HEK293 (cell line): ENCODE data around the gene ZNF865.

Source experiments
- GLIS1 ChIP-seq: fragments of 450-650 bp; formaldehyde crosslinking; IDR thresholded peaks from 2 replicates; pipeline ENCODE4 v1.5.1; 2016; ENCODE audit warnings: missing biosample characterization, missing genetic modification characterization
- HIC1 ChIP-seq: fragments of 450-650 bp; formaldehyde crosslinking; IDR thresholded peaks from 2 replicates; pipeline ENCODE4 v1.5.1; 2016; ENCODE audit warnings: missing biosample characterization, missing genetic modification characterization
- KLF10 ChIP-seq: fragments of 450-650 bp; IDR thresholded peaks from 2 replicates; pipeline ENCODE4 v1.5.1; 2018; ENCODE audit warnings: missing biosample characterization, mild to moderate bottlenecking, missing genetic modification characterization
- TSHZ1 ChIP-seq: fragments of 450-650 bp; formaldehyde crosslinking; IDR thresholded peaks from 2 replicates; pipeline ENCODE4 v1.5.1; 2016; ENCODE audit warnings: missing biosample characterization, missing genetic modification characterization, borderline replicate concordance
- ZNF335 ChIP-seq: fragments of 450-650 bp; formaldehyde crosslinking; conservative IDR thresholded peaks from 2 replicates; pipeline ENCODE4 v1.5.1; 2016; ENCODE audit warnings: missing biosample characterization, missing genetic modification characterization
- ZNF350 ChIP-seq: fragments of 450-650 bp; formaldehyde crosslinking; IDR thresholded peaks from 2 replicates; pipeline ENCODE4 v1.5.0; 2017; ENCODE audit warnings: missing biosample characterization, mild to moderate bottlenecking, missing genetic modification characterization
- ZNF354C ChIP-seq: fragments of 450-650 bp; formaldehyde crosslinking; IDR thresholded peaks from 2 replicates; pipeline ENCODE4 v1.5.1; 2016; ENCODE audit warnings: missing biosample characterization, missing genetic modification characterization, low read depth, borderline replicate concordance
- ZNF37A ChIP-seq: fragments of 450-650 bp; IDR thresholded peaks from 2 replicates; pipeline ENCODE4 v1.5.1; 2018; ENCODE audit warnings: missing biosample characterization, missing genetic modification characterization
- ZNF391 ChIP-seq: fragments of 450-650 bp; formaldehyde crosslinking; IDR thresholded peaks from 2 replicates; pipeline ENCODE4 v1.5.1; 2016; ENCODE audit warnings: low read depth, missing biosample characterization, missing genetic modification characterization, borderline replicate concordance
- ZNF433 ChIP-seq: fragments of 450-650 bp; formaldehyde crosslinking; IDR thresholded peaks from 2 replicates; pipeline ENCODE4 v1.5.1; 2016; ENCODE audit warnings: missing biosample characterization, missing genetic modification characterization, low read depth
- ZNF473 ChIP-seq: fragments of 450-650 bp; formaldehyde crosslinking; IDR thresholded peaks from 2 replicates; pipeline ENCODE4 v1.5.1; 2017; ENCODE audit warnings: missing biosample characterization, missing genetic modification characterization
- ZNF518A ChIP-seq: fragments of 450-650 bp; formaldehyde crosslinking; conservative IDR thresholded peaks from 2 replicates; pipeline ENCODE4 v1.5.1; 2016; ENCODE audit warnings: low read depth, missing biosample characterization, missing genetic modification characterization
- ZNF558 ChIP-seq: fragments of 450-650 bp; formaldehyde crosslinking; IDR thresholded peaks from 2 replicates; pipeline ENCODE4 v1.5.1; 2016; ENCODE audit warnings: missing biosample characterization, missing genetic modification characterization
- ZNF654 ChIP-seq: fragments of 450-650 bp; formaldehyde crosslinking; IDR thresholded peaks from 2 replicates; pipeline ENCODE4 v1.5.1; 2016; ENCODE audit warnings: low read depth, missing biosample characterization, missing genetic modification characterization
- ZNF658 ChIP-seq: fragments of 450-650 bp; formaldehyde crosslinking; IDR thresholded peaks from 2 replicates; pipeline ENCODE4; 2016; ENCODE audit warnings: missing biosample characterization, missing genetic modification characterization
- ZNF830 ChIP-seq: fragments of 450-650 bp; IDR thresholded peaks from 2 replicates; pipeline ENCODE4 v1.5.0; 2018; ENCODE audit warnings: missing biosample characterization, missing genetic modification characterization, low read depth, mild to moderate bottlenecking, moderate library complexity
- ZSCAN30 ChIP-seq: fragments of 450-650 bp; IDR thresholded peaks from 2 replicates; pipeline ENCODE4 v1.5.1; 2018; ENCODE audit warnings: missing biosample characterization, mild to moderate bottlenecking, missing genetic modification characterization, moderate library complexity
- TF ChIP-seq, protein P1 (sequence below): IDR thresholded peaks from 2 replicates; pipeline ENCODE4 v1.6.1; 2011; ENCODE audit warnings: mild to moderate bottlenecking, low read depth, low read length, borderline replicate concordance
- TF ChIP-seq, protein P2 (sequence below): sonication (generic); formaldehyde crosslinking; IDR thresholded peaks from 2 replicates; pipeline ENCODE4 v1.8.1; 2022; ENCODE audit warnings: mild to moderate bottlenecking, moderate library complexity, missing genetic modification reagents
- TF ChIP-seq, protein P3 (sequence below): fragments of 450-650 bp; formaldehyde crosslinking; IDR thresholded peaks from 2 replicates; pipeline ENCODE4 v1.5.1; 2016; ENCODE audit warnings: missing biosample characterization, missing genetic modification characterization

The ZNF865 gene

GRCh38 chr19:55654868-55655647 lies 49.6 kb downstream of the ZNF865 start, which contains the start of gene U2AF2 (continued):
- TF ChIP-seq HIC1: no peak
- no peak for TF ChIP-seq ZNF473 (tag by site-specific recombination)
- TF ChIP-seq ZNF658: no peak
- no peak for TF ChIP-seq ZNF354C (tag by site-specific recombination)
- peak; percentile 71 for TF ChIP-seq ZSCAN30 (tag by site-specific recombination)
- no peak for TF ChIP-seq ZNF654 (tag by site-specific recombination)
- peak; percentile 80; the same call in 1 of the 2 replicates for TF ChIP-seq ZNF391
- no peak for TF ChIP-seq ZNF433 (tag by site-specific recombination)
- peak; percentile 63 for TF ChIP-seq GLIS1 (tag by site-specific recombination)
- no peak for TF ChIP-seq ZNF558 (tag by site-specific recombination)
- TF ChIP-seq, protein P1, sequence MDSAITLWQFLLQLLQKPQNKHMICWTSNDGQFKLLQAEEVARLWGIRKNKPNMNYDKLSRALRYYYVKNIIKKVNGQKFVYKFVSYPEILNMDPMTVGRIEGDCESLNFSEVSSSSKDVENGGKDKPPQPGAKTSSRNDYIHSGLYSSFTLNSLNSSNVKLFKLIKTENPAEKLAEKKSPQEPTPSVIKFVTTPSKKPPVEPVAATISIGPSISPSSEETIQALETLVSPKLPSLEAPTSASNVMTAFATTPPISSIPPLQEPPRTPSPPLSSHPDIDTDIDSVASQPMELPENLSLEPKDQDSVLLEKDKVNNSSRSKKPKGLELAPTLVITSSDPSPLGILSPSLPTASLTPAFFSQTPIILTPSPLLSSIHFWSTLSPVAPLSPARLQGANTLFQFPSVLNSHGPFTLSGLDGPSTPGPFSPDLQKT: no peak; the same call in 1 of the 2 replicates
- TF ChIP-seq ZNF37A (tag by site-specific recombination): no peak
- TF ChIP-seq ZNF350 (tag by site-specific recombination): no peak
- TF ChIP-seq, protein P2, sequence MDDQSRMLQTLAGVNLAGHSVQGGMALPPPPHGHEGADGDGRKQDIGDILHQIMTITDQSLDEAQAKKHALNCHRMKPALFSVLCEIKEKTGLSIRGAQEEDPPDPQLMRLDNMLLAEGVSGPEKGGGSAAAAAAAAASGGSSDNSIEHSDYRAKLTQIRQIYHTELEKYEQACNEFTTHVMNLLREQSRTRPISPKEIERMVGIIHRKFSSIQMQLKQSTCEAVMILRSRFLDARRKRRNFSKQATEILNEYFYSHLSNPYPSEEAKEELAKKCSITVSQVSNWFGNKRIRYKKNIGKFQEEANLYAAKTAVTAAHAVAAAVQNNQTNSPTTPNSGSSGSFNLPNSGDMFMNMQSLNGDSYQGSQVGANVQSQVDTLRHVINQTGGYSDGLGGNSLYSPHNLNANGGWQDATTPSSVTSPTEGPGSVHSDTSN (CRISPR knock-in tag): peak; percentile 91
- no peak for TF ChIP-seq TSHZ1
- TF ChIP-seq ZNF335 (tag by site-specific recombination): peak; percentile 84
- no peak for TF ChIP-seq ZNF518A (tag by site-specific recombination)
- TF ChIP-seq, protein P3, sequence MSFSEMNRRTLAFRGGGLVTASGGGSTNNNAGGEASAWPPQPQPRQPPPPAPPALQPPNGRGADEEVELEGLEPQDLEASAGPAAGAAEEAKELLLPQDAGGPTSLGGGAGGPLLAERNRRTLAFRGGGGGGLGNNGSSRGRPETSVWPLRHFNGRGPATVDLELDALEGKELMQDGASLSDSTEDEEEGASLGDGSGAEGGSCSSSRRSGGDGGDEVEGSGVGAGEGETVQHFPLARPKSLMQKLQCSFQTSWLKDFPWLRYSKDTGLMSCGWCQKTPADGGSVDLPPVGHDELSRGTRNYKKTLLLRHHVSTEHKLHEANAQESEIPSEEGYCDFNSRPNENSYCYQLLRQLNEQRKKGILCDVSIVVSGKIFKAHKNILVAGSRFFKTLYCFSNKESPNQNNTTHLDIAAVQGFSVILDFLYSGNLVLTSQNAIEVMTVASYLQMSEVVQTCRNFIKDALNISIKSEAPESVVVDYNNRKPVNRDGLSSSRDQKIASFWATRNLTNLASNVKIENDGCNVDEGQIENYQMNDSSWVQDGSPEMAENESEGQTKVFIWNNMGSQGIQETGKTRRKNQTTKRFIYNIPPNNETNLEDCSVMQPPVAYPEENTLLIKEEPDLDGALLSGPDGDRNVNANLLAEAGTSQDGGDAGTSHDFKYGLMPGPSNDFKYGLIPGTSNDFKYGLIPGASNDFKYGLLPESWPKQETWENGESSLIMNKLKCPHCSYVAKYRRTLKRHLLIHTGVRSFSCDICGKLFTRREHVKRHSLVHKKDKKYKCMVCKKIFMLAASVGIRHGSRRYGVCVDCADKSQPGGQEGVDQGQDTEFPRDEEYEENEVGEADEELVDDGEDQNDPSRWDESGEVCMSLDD (tag by site-specific recombination): peak; percentile 93
- no peak; the same call in none of the 2 replicates for TF ChIP-seq KLF10 (tag by site-specific recombination)
- no peak for TF ChIP-seq ZNF830 (tag by site-specific recombination)
